ACC112 (cell line): ENCODE data around the gene MORC1.

Source experiments
- H2AFZ ChIP-seq: fragments of 200-600 bp; sonication (generic); one replicate; pipeline ENCODE4 v1.6.0; 2017; ENCODE audit warnings: antibody characterized with exemption, low read length; ENCODE audit not compliant: unreplicated experiment
- H3K27ac ChIP-seq: fragments of 200-600 bp; sonication (generic); 2 replicates; pipeline ENCODE4 v1.5.1; 2014; ENCODE audit warnings: low read depth, mild to moderate bottlenecking, antibody characterized with exemption, low read length, moderate library complexity
- H3K27me3 ChIP-seq: fragments of 200-600 bp; sonication (generic); 2 replicates; pipeline ENCODE4 v1.6.1; 2014; ENCODE audit warnings: mild to moderate bottlenecking, antibody characterized with exemption, low read length, moderate library complexity, mixed read lengths; ENCODE audit not compliant: insufficient read depth
- H3K36me3 ChIP-seq: fragments of 200-600 bp; sonication (generic); 2 replicates; pipeline ENCODE4 v1.6.1; 2016; ENCODE audit warnings: mild to moderate bottlenecking, antibody characterized with exemption, low read length, moderate library complexity, mixed read lengths; ENCODE audit not compliant: insufficient read depth
- H3K4me1 ChIP-seq: fragments of 200-600 bp; sonication (generic); one replicate; pipeline ENCODE4 v1.6.1; 2016; ENCODE audit warnings: low read length, mixed read lengths; ENCODE audit not compliant: insufficient read depth, unreplicated experiment, control insufficient read depth
- H3K4me3 ChIP-seq: fragments of 200-600 bp; sonication (generic); 2 replicates; pipeline ENCODE4 v1.5.1; 2014; ENCODE audit warnings: mild to moderate bottlenecking, low read depth, low read length
- H3K79me2 ChIP-seq: fragments of 200-600 bp; sonication (generic); one replicate; pipeline ENCODE4 v1.6.0; 2016; ENCODE audit warnings: low read length; ENCODE audit not compliant: control insufficient read depth, unreplicated experiment, insufficient read depth

MORC1 gene

GRCh38 chr3:109117939-109118338 lies at the start of gene MORC1:
Gene MORC1 (minus strand): TSS chr3:109118134. CDS start chr3:109118059, 75 bp downstream.
- Histone ChIP-seq H3K4me1 (no peaks in the 10 kb centered on the region), H3K36me3 (no peaks in the 10 kb centered on the region), H3K27ac (no peak within 1 kb of the TSS), H3K4me3 (no peak within 1 kb of the TSS), H3K79me2 (no peaks in the 10 kb centered on the region), H3K27me3 (no peaks in the 10 kb centered on the region), H2AFZ (no peak within 1 kb of the TSS)

- Histone ChIP-seq H3K4me3 (no peak overlapping the region), H3K36me3 (no peaks in the 10 kb centered on the region), H3K79me2 (no peaks in the 10 kb centered on the region), H3K27me3 (no peaks in the 10 kb centered on the region), H3K4me1 (no peaks in the 10 kb centered on the region), H3K27ac (no peak overlapping the region), H2AFZ (no peak overlapping the region)
Observed at GRCh38 chr3:109165905-109166304, 48.0 kb upstream of the MORC1 start.

GRCh38 chr3:109161487-109162123 lies 43.7 kb upstream of the MORC1 start:
- H3K4me1 ChIP-seq: no peaks in the 10 kb centered on the region
- no peaks in the 10 kb centered on the region for H3K36me3 ChIP-seq
- H3K27me3 ChIP-seq: no peaks in the 10 kb centered on the region
- no peak overlapping the region for H3K4me3 ChIP-seq
- H3K79me2 ChIP-seq: no peaks in the 10 kb centered on the region
- H2AFZ ChIP-seq: no peak overlapping the region
- no peak overlapping the region for H3K27ac ChIP-seq

- Histone ChIP-seq H3K27me3 (no peaks in the 10 kb centered on the region), H3K79me2 (no peaks in the 10 kb centered on the region), H3K4me1 (no peaks in the 10 kb centered on the region), H2AFZ (no peak overlapping the region), H3K4me3 (no peak overlapping the region), H3K27ac (no peak overlapping the region), H3K36me3 (no peaks in the 10 kb centered on the region)
Observed at GRCh38 chr3:109155828-109156227, 37.9 kb upstream of the MORC1 start.

- no peaks in the 10 kb centered on the region for H3K27me3 ChIP-seq
- H3K4me3 ChIP-seq: no peak overlapping the region
- no peaks in the 10 kb centered on the region for H3K36me3 ChIP-seq
- no peak overlapping the region for H2AFZ ChIP-seq
- H3K27ac ChIP-seq: no peak overlapping the region
- no peaks in the 10 kb centered on the region for H3K4me1 ChIP-seq
- H3K79me2 ChIP-seq: no peaks in the 10 kb centered on the region
Observed at GRCh38 chr3:109154979-109155378, 37.0 kb upstream of the MORC1 start.

- no peaks in the 10 kb centered on the region for H3K36me3 ChIP-seq
- H3K27ac ChIP-seq: no peak overlapping the region
- H3K79me2 ChIP-seq: no peaks in the 10 kb centered on the region
- H2AFZ ChIP-seq: no peak overlapping the region
- H3K4me1 ChIP-seq: no peaks in the 10 kb centered on the region
- H3K27me3 ChIP-seq: no peaks in the 10 kb centered on the region
- H3K4me3 ChIP-seq: no peak overlapping the region
Observed at GRCh38 chr3:109152320-109152719, 34.4 kb upstream of the MORC1 start.

- no peak overlapping the region for H2AFZ ChIP-seq
- no peaks in the 10 kb centered on the region for H3K79me2 ChIP-seq
- no peak overlapping the region for H3K27ac ChIP-seq
- H3K4me1 ChIP-seq: no peaks in the 10 kb centered on the region
- H3K27me3 ChIP-seq: no peaks in the 10 kb centered on the region
- no peak overlapping the region for H3K4me3 ChIP-seq
- no peaks in the 10 kb centered on the region for H3K36me3 ChIP-seq
Observed at GRCh38 chr3:109149078-109149477, 31.1 kb upstream of the MORC1 start.

GRCh38 chr3:109143646-109144045 lies 25.7 kb upstream of the MORC1 start:
- H2AFZ ChIP-seq: no peak overlapping the region
- no peaks in the 10 kb centered on the region for H3K36me3 ChIP-seq
- H3K4me1 ChIP-seq: no peaks in the 10 kb centered on the region
- H3K79me2 ChIP-seq: no peaks in the 10 kb centered on the region
- H3K27me3 ChIP-seq: no peaks in the 10 kb centered on the region
- no peak overlapping the region for H3K4me3 ChIP-seq
- no peak overlapping the region for H3K27ac ChIP-seq

GRCh38 chr3:109140318-109140717 lies 22.4 kb upstream of the MORC1 start:
- no peak overlapping the region for H2AFZ ChIP-seq
- no peak overlapping the region for H3K27ac ChIP-seq
- no peaks in the 10 kb centered on the region for H3K27me3 ChIP-seq
- H3K79me2 ChIP-seq: no peaks in the 10 kb centered on the region
- no peaks in the 10 kb centered on the region for H3K4me1 ChIP-seq
- H3K4me3 ChIP-seq: no peak overlapping the region
- H3K36me3 ChIP-seq: no peaks in the 10 kb centered on the region

- no peak overlapping the region for H2AFZ ChIP-seq
- no peaks in the 10 kb centered on the region for H3K79me2 ChIP-seq
- no peaks in the 10 kb centered on the region for H3K4me1 ChIP-seq
- H3K36me3 ChIP-seq: no peaks in the 10 kb centered on the region
- no peak overlapping the region for H3K27ac ChIP-seq
- no peaks in the 10 kb centered on the region for H3K27me3 ChIP-seq
- H3K4me3 ChIP-seq: no peak overlapping the region
Observed at GRCh38 chr3:109137761-109138160, 19.8 kb upstream of the MORC1 start.

- no peak within 1 kb of the TSS for H2AFZ ChIP-seq
- no peaks in the 10 kb centered on the region for H3K27me3 ChIP-seq
- no peak within 1 kb of the TSS for H3K4me3 ChIP-seq
- no peaks in the 10 kb centered on the region for H3K79me2 ChIP-seq
- no peak within 1 kb of the TSS for H3K27ac ChIP-seq
- no peaks in the 10 kb centered on the region for H3K4me1 ChIP-seq
- H3K36me3 ChIP-seq: no peaks in the 10 kb centered on the region
Observed at GRCh38 chr3:109136523-109136922, 18.6 kb upstream of the MORC1 start, which contains the start of gene C3orf85. Gene C3orf85 (plus strand): TSS chr3:109136719. CDS start chr3:109136848, 129 bp downstream.
